A673 (cell line): Measurements from ENCODE around the gene NDUFB7.

ENCODE experiments used
- CTCF ChIP-seq: fragments of 300-800, 200-600 bp; sonication (generic); conservative IDR thresholded peaks from 2 replicates; pipeline ENCODE4 v1.5.1; 2017; ENCODE audit warnings: low read depth, mild to moderate bottlenecking, antibody characterized with exemption, low read length, moderate library complexity, mixed read lengths
- EZH2 ChIP-seq: fragments of 200-600 bp; sonication (generic); IDR thresholded peaks from 2 replicates; pipeline ENCODE4 v1.6.1; 2017; ENCODE audit warnings: borderline replicate concordance, low read depth, mild to moderate bottlenecking, mixed read lengths, antibody characterized with exemption, low read length; ENCODE audit not compliant: poor library complexity, severe bottlenecking

- TF ChIP-seq CTCF (no peak), EZH2 (no peak)
Observed at GRCh38 chr19:14517446-14517839, 54.4 kb downstream of the NDUFB7 start.
